Hindlimb muscle (tissue), 1 donor: ENCODE results near the gene RPRML. TPM values are rescaled to one million over a fixed set of nuclear protein-coding genes. Genes with fewer than 3 reads are reported as not detected.
"Not testable (repeated sequence)": the region's sequence is repeated elsewhere in the genome, so short reads cannot be mapped to it uniquely, and the experiment has no call there.

Experiments used
- DNase-seq: peaks from one replicate; pipeline ENCODE4 v3.0.0-alpha.2; 2013
- polyA plus RNA-seq: library from polyadenylated mRNA; unstranded; fragments of 120-200 nt; gene quantifications from one replicate; pipeline ENCODE4 v1.2.1, GENCODE V29; 2013; ENCODE audit not compliant: insufficient read length

RPRML gene
- polyA plus RNA-seq, 1 donor: 0.36 TPM

- no peak for DNase-seq
Observed at GRCh38 chr17:46976626-46977270, 2.3 kb downstream of the RPRML start.

GRCh38 chr17:46975287-46975686, 3.8 kb downstream of the RPRML start:
- DNase-seq: no peak

GRCh38 chr17:46974086-46974485, 5.0 kb downstream of the RPRML start:
- DNase-seq: no peak

- DNase-seq: no peak
Observed at GRCh38 chr17:46972346-46972745, 6.7 kb downstream of the RPRML start.

- no peak for DNase-seq
Observed at GRCh38 chr17:46971647-46972300, 7.3 kb downstream of the RPRML start.

GRCh38 chr17:46968896-46969295, 10.2 kb downstream of the RPRML start:
- DNase-seq: no peak

DNA sequence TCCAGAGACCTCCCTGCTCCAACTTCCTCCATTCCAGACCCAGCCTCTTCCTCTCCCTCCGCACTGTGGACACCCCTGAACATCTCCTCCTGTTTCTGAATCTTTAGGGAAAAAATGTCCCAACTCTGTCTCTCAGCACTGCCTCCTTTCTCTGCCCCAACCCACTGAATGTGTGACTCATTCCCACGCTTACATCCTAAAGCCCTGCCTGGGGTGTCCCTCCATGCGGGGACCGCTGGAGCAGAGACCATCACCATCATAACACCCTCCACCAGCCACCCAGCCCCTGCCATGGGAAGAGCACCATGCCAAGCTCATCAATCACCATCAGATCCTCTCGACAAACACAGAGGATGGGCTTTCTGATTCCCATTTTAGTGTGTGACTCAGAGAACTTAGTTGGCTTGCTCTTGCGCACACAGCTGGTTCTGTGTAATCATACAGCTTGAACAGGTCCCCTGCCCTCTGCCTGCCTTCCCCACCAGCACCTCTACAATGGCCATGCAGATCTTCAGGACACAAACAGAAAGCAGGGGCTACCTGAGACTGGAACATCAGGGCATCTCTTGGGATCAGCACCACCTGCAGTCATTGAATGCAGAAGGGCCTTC, 10.7 kb downstream of the RPRML start:
- no peak for DNase-seq

GRCh38 chr17:46964315-46965265, 14.5 kb downstream of the RPRML start:
- DNase-seq: no peak

GRCh38 chr17:46963571-46963970, 15.5 kb downstream of the RPRML start:
- DNase-seq: no peak

- no peak for DNase-seq
Observed at GRCh38 chr17:46962374-46962790, 16.7 kb downstream of the RPRML start.

GRCh38 chr17:46960152-46960551, 18.9 kb downstream of the RPRML start:
- no peak for DNase-seq

- DNase-seq: no peak
Observed at GRCh38 chr17:46958041-46958591, 20.9 kb downstream of the RPRML start.

DNA sequence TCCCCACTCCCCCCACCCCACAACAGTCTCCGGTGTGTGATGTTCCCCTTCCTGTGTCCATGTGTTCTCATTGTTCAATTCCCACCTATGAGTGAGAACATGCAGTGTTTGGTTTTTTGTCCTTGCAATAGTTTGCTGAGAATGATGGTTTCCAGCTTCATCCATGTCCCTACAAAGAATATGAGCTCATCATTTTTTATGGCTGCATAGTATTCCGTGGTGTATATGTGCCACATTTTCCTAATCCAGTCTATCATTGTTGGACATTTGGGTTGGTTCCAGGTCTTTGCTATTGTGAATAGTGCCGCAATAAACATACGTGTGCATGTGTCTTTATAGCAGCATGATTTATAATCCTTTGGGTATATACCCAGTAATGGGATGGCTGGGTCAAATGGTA, 25.9 kb downstream of the RPRML start:
- DNase-seq: not testable (repeated sequence)

GRCh38 chr17:46952115-46952514, 26.9 kb downstream of the RPRML start:
- DNase-seq: no peak

DNA sequence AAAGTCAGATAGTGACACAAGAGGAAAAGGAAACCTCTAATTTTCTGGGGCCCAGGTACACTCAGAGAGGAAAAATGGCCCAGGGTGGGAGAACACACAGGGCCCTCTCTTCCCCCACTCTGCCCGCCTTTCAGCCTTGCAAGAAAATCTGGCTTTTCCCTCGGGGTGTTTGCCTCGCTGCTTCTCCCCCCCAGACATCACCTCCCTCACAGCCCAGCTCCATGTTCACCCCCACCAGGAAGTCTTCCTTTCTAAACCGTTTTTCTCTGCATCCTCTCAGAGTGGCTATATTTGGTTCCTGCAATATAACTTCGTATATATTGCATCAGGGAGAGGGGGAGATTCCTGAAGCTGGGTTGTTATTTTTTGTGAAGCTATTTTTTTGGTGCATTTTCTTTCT, 27.3 kb downstream of the RPRML start:
- DNase-seq: no peak

DNA sequence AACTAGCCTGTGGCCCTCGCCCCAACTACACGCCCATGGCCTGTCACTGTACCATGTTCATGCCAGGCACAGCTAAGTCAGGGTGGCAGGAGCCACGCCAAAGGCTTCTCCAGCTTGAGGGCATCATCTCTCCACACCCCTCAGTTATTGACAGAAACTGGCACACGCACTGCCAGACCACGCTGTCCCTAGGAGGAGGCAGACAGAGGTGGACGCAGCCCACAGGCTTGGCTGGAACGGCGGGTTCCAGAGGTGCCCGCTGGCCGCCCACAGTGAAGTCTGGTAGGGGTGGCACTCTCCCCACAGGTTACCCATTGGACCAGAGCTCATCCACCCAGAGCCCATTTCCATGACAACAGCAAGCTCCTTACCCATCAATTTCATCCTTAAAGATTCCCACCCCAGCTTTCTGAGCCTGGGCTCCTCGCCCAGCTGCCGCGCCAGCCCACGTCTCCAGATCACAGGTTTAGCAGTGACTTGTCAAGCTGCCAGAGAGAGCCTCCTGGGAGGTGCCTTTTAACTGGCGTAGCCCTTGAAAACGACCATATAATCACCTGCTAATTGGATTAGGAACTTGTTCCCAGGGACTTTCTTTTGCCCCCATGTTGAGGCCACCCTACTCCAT, 27.9 kb downstream of the RPRML start:
- no peak for DNase-seq

- DNase-seq: no peak
Observed at GRCh38 chr17:46950342-46950996, 28.6 kb downstream of the RPRML start.

DNA sequence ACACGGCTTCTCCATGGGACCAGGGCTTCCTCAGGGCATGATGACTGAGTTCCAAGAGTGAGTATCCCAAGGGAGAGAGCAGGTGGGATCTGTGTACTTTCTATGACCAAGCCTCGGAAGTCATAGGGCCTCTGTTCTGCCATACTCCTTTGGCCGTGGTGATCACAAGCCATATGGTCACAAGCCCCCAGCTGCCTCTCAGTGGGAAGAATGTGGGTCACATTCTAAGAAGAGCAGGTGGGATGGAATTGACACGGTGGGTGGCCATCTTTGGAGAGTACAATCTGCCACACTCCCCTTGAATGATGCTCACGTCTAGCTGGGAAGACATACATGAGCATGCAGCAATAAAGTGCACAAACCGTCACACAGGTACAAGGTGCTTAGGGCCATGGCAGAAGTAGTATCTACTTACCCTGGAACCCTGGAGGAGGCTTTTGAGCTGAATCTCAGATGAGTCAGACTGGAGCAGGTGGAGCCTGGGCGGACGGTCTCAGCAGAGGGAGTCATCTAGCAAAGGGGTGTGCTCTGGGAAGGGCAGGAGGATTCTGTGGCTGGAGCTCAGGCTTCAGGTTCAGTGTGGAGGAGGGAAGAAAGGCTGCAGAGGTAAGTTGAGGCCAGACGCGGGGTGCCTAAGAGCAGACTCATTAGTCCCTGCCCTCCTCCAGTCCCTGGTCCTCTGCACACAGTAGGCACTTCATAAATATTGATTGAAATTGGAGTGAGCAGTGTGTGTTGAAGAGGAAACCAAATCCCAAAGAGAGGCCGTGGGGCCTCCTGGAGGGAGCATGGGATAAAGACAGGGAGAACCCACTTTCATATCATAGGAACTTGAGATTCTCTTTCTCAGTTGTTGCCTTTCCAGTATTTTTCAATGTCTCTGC, 29.5 kb downstream of the RPRML start:
- DNase-seq: no peak

- no peak for DNase-seq
Observed at GRCh38 chr17:46948544-46948943, 30.5 kb downstream of the RPRML start.

DNA sequence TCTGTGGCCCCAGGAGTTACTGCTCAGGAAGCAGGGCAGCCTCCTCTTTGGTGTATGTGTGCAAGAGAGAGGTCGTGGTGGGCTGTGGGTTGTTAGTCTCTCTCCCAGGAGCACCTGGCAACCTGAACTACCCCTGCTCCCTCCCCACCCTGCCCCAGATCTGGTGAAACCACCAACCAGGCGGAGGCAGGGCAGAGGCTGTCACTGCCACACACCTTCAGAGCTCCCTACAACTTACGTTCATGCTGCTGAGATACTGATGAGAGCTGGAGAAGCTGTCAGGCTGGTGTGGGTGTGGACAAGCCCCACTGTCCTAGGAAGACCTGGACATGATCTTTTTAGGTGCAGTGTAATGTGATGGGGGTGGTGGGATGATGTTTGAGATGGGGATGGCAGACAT, 31.8 kb downstream of the RPRML start:
- DNase-seq: no peak

GRCh38 chr17:46944931-46945330, 34.1 kb downstream of the RPRML start:
- no peak for DNase-seq
